ENCODE measurements around the gene GNPDA1. TPM values are rescaled to one million over a fixed set of nuclear protein-coding genes. Genes with fewer than 3 reads are reported as not detected.
A peak's percentile ranks its signal among the peaks of the same experiment; 100 is the strongest.

The GNPDA1 gene
- total and polyA plus RNA-seq, 9 of the 15 experiments (the other 6 are each of a cell fraction or from before 2014, with no cell fraction given) = 14.1 to 145 (median 52.2) TPM

- TF ChIP-seq REST (IDR thresholded peaks at IDR 0.05; ENCODE audit: borderline replicate concordance) = no peak
- TF ChIP-seq REST (CRISPR knock-in tag; IDR thresholded peaks at IDR 0.05; ENCODE audit: low read depth) = no peak
- TF ChIP-seq KHSRP (IDR thresholded peaks at IDR 0.05) = no peak
- no peak for TF ChIP-seq ZNF140 (CRISPR knock-in tag; IDR thresholded peaks at IDR 0.05)
- no peak for TF ChIP-seq SAFB (IDR thresholded peaks at IDR 0.05; ENCODE audit: borderline replicate concordance, low read depth, low read length)
- no peak for TF ChIP-seq LCOR (CRISPR knock-in tag; IDR thresholded peaks at IDR 0.05)
- TF ChIP-seq NBN (IDR thresholded peaks at IDR 0.05; ENCODE audit: low read depth) = no peak; the same call in 1 of the 2 replicates
- TF ChIP-seq FOXK1 (CRISPR knock-in tag; IDR thresholded peaks at IDR 0.05; ENCODE audit: borderline replicate concordance) = no peak
- TF ChIP-seq RBM14 (IDR thresholded peaks at IDR 0.05; ENCODE audit: borderline replicate concordance, insufficient read depth, low read depth, low read length) = no peak
- TF ChIP-seq ZFP30 (CRISPR knock-in tag; IDR thresholded peaks at IDR 0.05; ENCODE audit: borderline replicate concordance) = no peak
- no peak for TF ChIP-seq MTF1 (CRISPR knock-in tag; IDR thresholded peaks at IDR 0.05; ENCODE audit: borderline replicate concordance)
- TF ChIP-seq THRA (IDR thresholded peaks at IDR 0.05) = no peak
- peak in 1 of 2 experiments; percentile 55; a peak in 1 of 4 replicates for TF ChIP-seq HDAC1 (IDR thresholded peaks at IDR 0.05)
- TF ChIP-seq ZNF408 (CRISPR knock-in tag; IDR thresholded peaks at IDR 0.05; ENCODE audit: low read depth) = no peak
- no peak for TF ChIP-seq ZNF280B (CRISPR knock-in tag; IDR thresholded peaks at IDR 0.05)
- no peak for TF ChIP-seq NEUROD1 (IDR thresholded peaks at IDR 0.05; ENCODE audit: borderline replicate concordance, low read depth, low read length, partially characterized antibody)
- peak; percentile 35 for TF ChIP-seq CBFA2T2 (conservative IDR thresholded peaks at IDR 0.05)
These were observed 42.8 kb downstream of the GNPDA1 start (continued) for GRCh38 chr5:141969783-141970771.
